Activated T-cell treated with anti-CD3 and anti-CD28 coated beads, Interleukin-2, amount 50 U/mL, for 4 hours (primary cell): ENCODE data around the gene SNRPB. TPM values are rescaled to one million over a fixed set of nuclear protein-coding genes. Genes with fewer than 3 reads are reported as not detected.

Source experiments
- ATAC-seq, 2 donors: fragments of 200-7000 bp; cut with Tn5 transposase; one replicate each; pipeline ENCODE4 v1.10.0; 2021
- DNase-seq: peaks from one replicate; pipeline ENCODE4 v3.0.0-alpha.2; 2020
- H3K27me3 Mint-ChIP-seq: one replicate; pipeline ENCODE4 v1.8.0; 2021; ENCODE audit warnings: low read depth, mixed read lengths
- H3K36me3 Mint-ChIP-seq: one replicate; pipeline ENCODE4 v1.8.0; 2022; ENCODE audit warnings: mixed read lengths; ENCODE audit not compliant: insufficient read depth
- H3K4me1 Mint-ChIP-seq: one replicate; pipeline ENCODE4 v1.8.0; 2021; ENCODE audit warnings: low read depth, mixed read lengths
- H3K4me3 Mint-ChIP-seq: one replicate; pipeline ENCODE4 v1.8.0; 2021; ENCODE audit warnings: mild to moderate bottlenecking, moderate library complexity, mixed read lengths
- H3K9me3 Mint-ChIP-seq: one replicate; pipeline ENCODE4 v1.8.0; 2021; ENCODE audit warnings: mixed read lengths
- total RNA-seq, 3 donors: library from RNA; stranded (reverse); gene quantifications; one replicate each; pipeline ENCODE4 v1.2.1, GENCODE V29; 2021

Gene SNRPB
- total RNA-seq, 3 donors from 2014 or later: 613 to 744 (median 635) TPM

DNA sequence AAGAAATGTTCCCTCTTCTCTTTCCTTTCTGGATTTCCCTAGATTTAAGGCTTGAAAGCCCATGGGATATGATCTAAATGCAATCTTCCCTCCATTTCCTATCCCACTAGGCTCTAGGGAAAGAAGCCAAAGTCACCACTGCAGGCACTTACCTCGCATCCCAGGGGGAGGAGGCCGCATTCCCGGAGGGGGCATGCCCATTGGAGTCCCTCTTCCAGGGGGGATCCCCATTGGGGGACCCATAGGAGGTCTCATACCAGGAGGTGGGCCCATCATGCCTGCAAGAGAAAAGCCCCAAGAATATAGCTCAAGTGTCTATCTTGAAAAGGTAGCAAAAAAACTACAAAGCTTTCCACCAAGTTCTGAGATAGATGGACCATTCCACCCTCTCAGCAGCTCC, 8.1 kb downstream of the SNRPB start:
- DNase-seq (no peak), ATAC-seq (no peak)
- Mint-ChIP-seq H3K4me3 (no peak overlapping the region), H3K4me1 (peaks cover 11% of the 10 kb centered on the region), H3K36me3 (peaks cover 67% of the 10 kb centered on the region), H3K27me3 (no peaks in the 10 kb centered on the region), H3K9me3 (no peaks in the 10 kb centered on the region)

GRCh38 chr20:2460752-2461424, 9.7 kb downstream of the SNRPB start:
- peaks cover 14% of the 10 kb centered on the region for H3K4me1 Mint-ChIP-seq
- no peaks in the 10 kb centered on the region for H3K9me3 Mint-ChIP-seq
- no peak for DNase-seq
- ATAC-seq: no peak
- no peak overlapping the region for H3K4me3 Mint-ChIP-seq
- no peaks in the 10 kb centered on the region for H3K27me3 Mint-ChIP-seq
- peaks cover 54% of the 10 kb centered on the region for H3K36me3 Mint-ChIP-seq

GRCh38 chr20:2459981-2460751, 10.4 kb downstream of the SNRPB start:
- Mint-ChIP-seq H3K27me3 (no peaks in the 10 kb centered on the region), H3K36me3 (peaks cover 48% of the 10 kb centered on the region), H3K4me1 (peaks cover 20% of the 10 kb centered on the region), H3K4me3 (no peak overlapping the region), H3K9me3 (no peaks in the 10 kb centered on the region)
- no peak for DNase-seq
- ATAC-seq: no peak

DNA sequence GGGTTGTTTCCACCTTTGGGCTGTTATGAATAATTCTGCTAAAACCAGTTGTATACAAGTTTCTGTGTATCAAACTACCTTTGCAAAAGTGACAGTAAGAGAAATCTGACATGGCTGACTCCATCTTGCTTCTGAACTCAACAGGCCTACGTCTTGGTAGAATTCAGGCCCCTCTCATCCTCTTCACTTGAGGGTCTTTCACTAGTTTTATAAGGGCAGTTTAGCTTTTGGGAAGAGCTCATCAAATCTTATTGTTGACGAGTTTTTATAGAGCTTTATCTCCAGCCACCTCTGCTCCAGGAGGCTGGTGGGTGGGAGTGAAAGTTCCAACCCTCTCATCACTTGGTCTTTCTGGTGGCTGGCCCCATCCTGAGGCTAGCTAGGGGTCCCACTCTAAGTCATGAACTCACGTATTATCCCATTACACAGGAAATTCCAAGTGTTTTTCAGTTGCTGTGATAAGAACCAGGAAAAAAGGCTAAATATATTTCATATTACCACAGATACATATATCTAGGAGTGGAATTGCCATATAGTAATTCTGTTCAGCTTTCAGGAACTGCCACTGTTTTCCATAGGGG, 11.6 kb downstream of the SNRPB start:
- Mint-ChIP-seq H3K9me3 (no peaks in the 10 kb centered on the region), H3K27me3 (no peaks in the 10 kb centered on the region), H3K4me1 (peaks cover 19% of the 10 kb centered on the region), H3K4me3 (no peak overlapping the region), H3K36me3 (peaks cover 46% of the 10 kb centered on the region)
- DNase-seq (no peak), ATAC-seq (no peak)

- ATAC-seq (no peak), DNase-seq (no peak)
- H3K36me3 Mint-ChIP-seq: peaks cover 26% of the 10 kb centered on the region
- H3K4me1 Mint-ChIP-seq: peaks cover 24% of the 10 kb centered on the region
- no peaks in the 10 kb centered on the region for H3K27me3 Mint-ChIP-seq
- H3K9me3 Mint-ChIP-seq: no peaks in the 10 kb centered on the region
- no peak overlapping the region for H3K4me3 Mint-ChIP-seq
Measured at GRCh38 chr20:2455771-2456497, 14.7 kb downstream of the SNRPB start.

DNA sequence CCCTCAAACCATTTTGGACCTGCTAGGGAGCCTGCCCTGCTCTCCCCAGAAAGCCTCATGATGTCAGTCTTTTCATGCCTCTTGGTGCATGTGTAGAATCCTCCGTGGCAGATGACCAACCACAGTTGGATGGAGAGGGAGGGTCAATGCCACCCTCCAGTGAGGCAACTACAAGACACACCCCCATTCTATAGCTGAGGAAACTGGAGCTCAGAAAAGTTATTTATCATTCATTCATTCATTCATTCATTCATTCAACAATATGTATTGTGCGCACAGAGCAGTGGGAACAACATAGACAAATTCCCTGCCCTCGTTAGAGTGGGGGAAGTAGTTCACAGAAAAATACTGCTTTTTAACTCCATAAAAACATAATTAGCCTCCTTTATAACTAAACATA, 16.8 kb downstream of the SNRPB start:
- Mint-ChIP-seq H3K9me3 (no peaks in the 10 kb centered on the region), H3K27me3 (no peaks in the 10 kb centered on the region), H3K4me1 (peaks cover 38% of the 10 kb centered on the region), H3K4me3 (no peak overlapping the region), H3K36me3 (peaks cover 8% of the 10 kb centered on the region)
- ATAC-seq (no peak), DNase-seq (no peak)

GRCh38 chr20:2451939-2452732, 18.5 kb downstream of the SNRPB start:
- ATAC-seq (peak; percentile 40 to 50), DNase-seq (peak; percentile 57)
- Mint-ChIP-seq H3K27me3 (no peaks in the 10 kb centered on the region), H3K36me3 (peaks cover 3% of the 10 kb centered on the region), H3K9me3 (no peaks in the 10 kb centered on the region), H3K4me1 (peaks cover 38% of the 10 kb centered on the region), H3K4me3 (no peak overlapping the region)

DNA sequence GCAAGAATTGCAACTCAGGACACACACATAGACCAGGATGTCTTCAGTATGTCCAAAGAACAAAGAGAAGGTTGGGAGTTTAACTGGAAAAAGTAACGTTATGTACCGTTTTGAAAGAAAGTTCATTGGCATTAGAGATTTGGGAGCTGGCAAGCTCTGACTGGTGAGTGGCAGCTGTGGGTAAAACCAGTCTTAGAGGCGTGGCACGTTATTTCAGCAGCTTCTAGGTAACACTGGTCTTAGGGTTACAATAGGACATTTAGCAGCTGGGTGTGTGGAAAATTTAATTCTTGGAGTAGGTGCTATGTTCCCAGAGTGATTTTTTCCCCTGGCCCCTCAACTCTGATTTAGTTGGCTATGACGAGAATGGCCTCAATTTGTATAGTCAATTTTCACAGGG, 19.2 kb downstream of the SNRPB start:
- Mint-ChIP-seq H3K27me3 (no peaks in the 10 kb centered on the region), H3K4me1 (peaks cover 31% of the 10 kb centered on the region), H3K9me3 (no peaks in the 10 kb centered on the region), H3K36me3 (peaks cover 3% of the 10 kb centered on the region), H3K4me3 (no peak overlapping the region)
- DNase-seq (no peak), ATAC-seq (no peak)

DNA sequence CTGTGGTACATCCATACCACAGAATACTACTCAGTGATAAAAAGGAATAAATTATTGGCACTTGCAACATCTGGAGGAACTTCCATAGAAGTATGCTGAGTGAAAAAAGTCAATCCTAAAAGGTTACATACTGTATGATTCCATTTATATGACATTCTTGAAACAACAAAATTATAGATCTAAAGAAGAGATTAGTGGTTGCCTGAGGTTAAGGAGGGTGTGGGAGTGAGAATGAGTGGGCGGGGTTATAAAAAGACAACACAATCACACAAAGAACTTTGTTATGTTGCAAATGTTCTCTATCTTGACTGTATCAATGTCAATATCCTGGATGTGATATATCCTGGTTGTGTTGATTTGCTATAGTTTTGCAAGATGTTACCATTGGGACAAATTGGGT, 21.2 kb downstream of the SNRPB start:
- peaks cover 2% of the 10 kb centered on the region for H3K27me3 Mint-ChIP-seq
- no peak overlapping the region for H3K4me3 Mint-ChIP-seq
- DNase-seq (no peak), ATAC-seq (peak in 1 of 2 donors; percentile 34)
- peaks cover 20% of the 10 kb centered on the region for H3K4me1 Mint-ChIP-seq
- H3K9me3 Mint-ChIP-seq: no peaks in the 10 kb centered on the region
- H3K36me3 Mint-ChIP-seq: peaks cover 3% of the 10 kb centered on the region

DNA sequence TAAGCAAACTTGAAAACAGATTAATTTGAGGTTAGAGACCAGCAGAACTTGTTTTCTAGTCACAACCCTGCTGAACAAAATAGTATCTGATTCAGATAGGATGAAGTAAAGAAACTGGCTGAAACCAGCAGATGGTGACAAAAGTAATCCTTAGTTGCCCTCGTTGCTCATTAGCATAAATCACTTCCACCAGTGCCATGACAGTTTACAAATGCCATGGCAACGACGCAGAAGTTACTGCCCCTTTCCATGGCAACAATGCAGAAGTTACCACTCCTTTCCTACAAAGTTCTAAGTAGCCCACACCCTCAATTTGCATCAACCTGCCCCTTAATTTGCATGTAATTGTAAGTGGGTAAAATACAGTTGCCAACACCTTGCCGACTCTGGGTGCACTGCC, 23.7 kb downstream of the SNRPB start:
- no peak for DNase-seq
- H3K27me3 Mint-ChIP-seq: peaks cover 2% of the 10 kb centered on the region
- no peaks in the 10 kb centered on the region for H3K36me3 Mint-ChIP-seq
- ATAC-seq: no peak
- peaks cover 15% of the 10 kb centered on the region for H3K4me1 Mint-ChIP-seq
- no peaks in the 10 kb centered on the region for H3K9me3 Mint-ChIP-seq
- no peak overlapping the region for H3K4me3 Mint-ChIP-seq

DNA sequence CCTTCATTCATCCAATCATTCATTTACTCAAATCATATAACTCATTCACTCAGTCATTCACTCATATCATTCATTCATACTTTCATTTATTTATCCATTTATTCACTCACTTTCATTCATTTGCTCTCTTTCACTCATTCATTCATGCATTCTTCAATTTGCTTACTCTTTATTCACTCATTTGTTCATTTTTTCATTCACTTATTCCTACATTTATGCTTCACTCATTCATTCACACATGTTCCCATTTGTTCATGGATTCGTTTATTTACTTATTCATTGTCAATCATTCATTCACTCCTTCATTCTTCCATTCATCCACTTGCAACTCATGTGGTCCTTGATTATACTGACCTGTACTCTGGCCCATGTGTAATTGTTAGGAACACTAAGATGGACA, 39.4 kb downstream of the SNRPB start:
- H3K27me3 Mint-ChIP-seq: peaks cover 11% of the 10 kb centered on the region
- H3K4me1 Mint-ChIP-seq: no peaks in the 10 kb centered on the region
- no peak for DNase-seq
- no peak for ATAC-seq
- no peaks in the 10 kb centered on the region for H3K36me3 Mint-ChIP-seq
- H3K9me3 Mint-ChIP-seq: no peaks in the 10 kb centered on the region
- H3K4me3 Mint-ChIP-seq: no peak overlapping the region

- Mint-ChIP-seq H3K4me1 (no peaks in the 10 kb centered on the region), H3K4me3 (no peak overlapping the region), H3K27me3 (peaks cover 11% of the 10 kb centered on the region), H3K36me3 (no peaks in the 10 kb centered on the region), H3K9me3 (no peaks in the 10 kb centered on the region)
- no peak for DNase-seq
- no peak for ATAC-seq
Measured at GRCh38 chr20:2430538-2430937, 40.1 kb downstream of the SNRPB start.

DNA sequence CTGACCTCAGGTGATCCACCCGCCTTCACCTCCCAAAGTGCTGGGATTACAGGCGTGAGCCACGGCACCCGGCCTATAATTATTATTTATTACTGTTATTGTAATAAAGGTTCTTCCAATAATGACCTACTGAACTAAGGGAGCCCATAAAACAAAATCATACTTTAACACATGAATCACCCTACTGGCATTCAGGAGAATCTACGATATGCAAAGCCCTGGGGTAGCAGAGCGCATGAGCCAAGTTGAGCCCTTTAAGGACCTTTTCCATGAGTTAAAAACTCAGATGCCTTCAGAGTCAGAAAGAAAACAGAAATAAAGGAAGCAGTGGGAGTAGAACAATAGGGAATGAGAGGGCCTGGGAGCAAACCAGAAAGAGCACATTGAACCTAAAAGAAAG, 41.5 kb downstream of the SNRPB start:
- peaks cover 11% of the 10 kb centered on the region for H3K27me3 Mint-ChIP-seq
- no peaks in the 10 kb centered on the region for H3K36me3 Mint-ChIP-seq
- no peaks in the 10 kb centered on the region for H3K4me1 Mint-ChIP-seq
- no peaks in the 10 kb centered on the region for H3K9me3 Mint-ChIP-seq
- DNase-seq (no peak), ATAC-seq (no peak)
- H3K4me3 Mint-ChIP-seq: no peak overlapping the region

GRCh38 chr20:2421247-2421646, 49.3 kb downstream of the SNRPB start:
- DNase-seq (no peak), ATAC-seq (no peak)
- H3K27me3 Mint-ChIP-seq: peaks cover 9% of the 10 kb centered on the region
- H3K4me1 Mint-ChIP-seq: no peaks in the 10 kb centered on the region
- no peak overlapping the region for H3K4me3 Mint-ChIP-seq
- no peaks in the 10 kb centered on the region for H3K36me3 Mint-ChIP-seq
- no peaks in the 10 kb centered on the region for H3K9me3 Mint-ChIP-seq
